Neural cell (in vitro differentiated cells): Measurements from ENCODE around the gene PLK2. TPM values are rescaled to one million over a fixed set of nuclear protein-coding genes. Genes with fewer than 3 reads are reported as not detected.

Experiments used
- H2AFZ ChIP-seq: fragments of 200-600, 300-800 bp; sonication (generic), shearing (Covaris generic); 2 replicates; pipeline ENCODE4 v1.6.0; 2014; ENCODE audit warnings: low read depth, mild to moderate bottlenecking, antibody characterized with exemption, low read length, moderate library complexity
- H3F3A ChIP-seq: fragments of 200-600 bp; shearing (Covaris generic); 2 replicates; pipeline ENCODE4 v1.6.1; 2016; ENCODE audit warnings: mild to moderate bottlenecking, moderate library complexity, mixed read lengths, antibody characterized with exemption, low read length; ENCODE audit not compliant: insufficient read depth, poor library complexity, severe bottlenecking
- H3K27ac ChIP-seq: fragments of 200-600, 300-800 bp; sonication (generic), shearing (Covaris generic); 2 replicates; pipeline ENCODE4 v1.5.1; 2014; ENCODE audit warnings: mild to moderate bottlenecking, low read length, moderate library complexity
- H3K27me3 ChIP-seq: fragments of 300-800, 200-600 bp; sonication (generic), shearing (Covaris generic); 2 replicates; pipeline ENCODE4 v1.6.0; 2014; ENCODE audit warnings: mild to moderate bottlenecking, low read depth, low read length, moderate library complexity; ENCODE audit not compliant: insufficient read depth
- H3K36me3 ChIP-seq: fragments of 300-800, 200-600 bp; sonication (generic), shearing (Covaris generic); 2 replicates; pipeline ENCODE4 v1.5.1; 2014; ENCODE audit warnings: mild to moderate bottlenecking, antibody characterized with exemption, low read length, moderate library complexity; ENCODE audit not compliant: insufficient read depth
- H3K4me2 ChIP-seq: fragments of 300-800, 200-600 bp; sonication (generic), shearing (Covaris generic); 2 replicates; pipeline ENCODE4 v1.6.0; 2014; ENCODE audit warnings: mild to moderate bottlenecking, low read length
- H3K4me3 ChIP-seq: fragments of 300-800, 200-600 bp; sonication (generic), shearing (Covaris generic); 2 replicates; pipeline ENCODE4 v1.5.1; 2014; ENCODE audit warnings: mild to moderate bottlenecking, low read length, moderate library complexity
- H3K79me2 ChIP-seq: fragments of 200-600 bp; shearing (Covaris generic); replicated peaks from 2 replicates; pipeline ENCODE4 v1.6.0; 2014; ENCODE audit warnings: mild to moderate bottlenecking, low read length, moderate library complexity; ENCODE audit not compliant: insufficient read depth
- H3K9ac ChIP-seq: fragments of 300-800, 200-600 bp; sonication (generic), shearing (Covaris generic); 2 replicates; pipeline ENCODE4 v1.6.1; 2016; ENCODE audit warnings: mild to moderate bottlenecking, low read length, mixed read lengths
- H3K9me2 ChIP-seq: fragments of 200-600 bp; shearing (Covaris generic); 2 replicates; pipeline ENCODE4 v1.6.1; 2016; ENCODE audit warnings: mild to moderate bottlenecking, low read length, mixed read lengths; ENCODE audit not compliant: insufficient read depth
- H3K9me3 ChIP-seq: fragments of 200-600, 300-800 bp; sonication (generic), shearing (Covaris generic); 2 replicates; pipeline ENCODE4 v1.6.1; 2016; ENCODE audit warnings: mild to moderate bottlenecking, mixed run types, low read length, moderate library complexity, mixed read lengths
- H4K20me1 ChIP-seq: fragments of 200-600 bp; shearing (Covaris generic); 2 replicates; pipeline ENCODE4 v1.6.1; 2016; ENCODE audit warnings: mild to moderate bottlenecking, mixed run types; ENCODE audit not compliant: insufficient read depth
- CTCF ChIP-seq: fragments of 450-650 bp; IDR thresholded peaks from 2 replicates; pipeline ENCODE4 v1.5.1; 2014; ENCODE audit warnings: antibody characterized with exemption, mild to moderate bottlenecking, moderate library complexity; ENCODE audit not compliant: poor library complexity, severe bottlenecking
- EP300 ChIP-seq: fragments of 450-650 bp; conservative IDR thresholded peaks from 2 replicates; pipeline ENCODE4 v1.6.1; 2014; ENCODE audit warnings: antibody characterized with exemption, mild to moderate bottlenecking, moderate library complexity; ENCODE audit not compliant: poor library complexity, severe bottlenecking
- EZH2 ChIP-seq: fragments of 200-600, 300-800 bp; shearing (Covaris generic), sonication (generic); IDR thresholded peaks from 2 replicates; pipeline ENCODE4 v1.6.1; 2014; ENCODE audit warnings: antibody characterized with exemption, low read length, borderline replicate concordance, mild to moderate bottlenecking; ENCODE audit not compliant: insufficient read depth, poor library complexity, severe bottlenecking
- MXI1 ChIP-seq: fragments of 450-650 bp; conservative IDR thresholded peaks from 2 replicates; pipeline ENCODE4 v1.6.1; 2014; ENCODE audit warnings: antibody characterized with exemption, mild to moderate bottlenecking; ENCODE audit not compliant: poor library complexity, severe bottlenecking
- POLR2AphosphoS5 ChIP-seq: IDR thresholded peaks from 2 replicates; pipeline ENCODE4 v1.6.1; 2012
- RAD21 ChIP-seq: fragments of 450-650 bp; conservative IDR thresholded peaks from 2 replicates; pipeline ENCODE4 v1.6.1; 2014; ENCODE audit warnings: antibody characterized with exemption, mild to moderate bottlenecking, moderate library complexity
- REST ChIP-seq: IDR thresholded peaks from 2 replicates; pipeline ENCODE4 v1.6.1; 2012; ENCODE audit warnings: borderline replicate concordance
- SMC3 ChIP-seq: fragments of 450-650 bp; conservative IDR thresholded peaks from 2 replicates; pipeline ENCODE4 v1.6.1; 2014; ENCODE audit warnings: antibody characterized with exemption, mild to moderate bottlenecking, moderate library complexity; ENCODE audit not compliant: poor library complexity
- TAF1 ChIP-seq: IDR thresholded peaks from 2 replicates; pipeline ENCODE4 v1.6.1; 2012; ENCODE audit warnings: low read depth
- polyA plus RNA-seq: library from polyadenylated mRNA; depleted of rRNA; stranded (reverse); fragments of >200 nt; gene quantifications from 2 replicates; pipeline ENCODE4 v1.2.3, GENCODE V29; 2014

Gene PLK2
- polyA plus RNA-seq, 1 donor from 2014 or later = 309 TPM

GRCh38 chr5:58490402-58491050 is 30.6 kb upstream of the PLK2 start:
- Histone ChIP-seq H3K9me3 (no peaks in the 10 kb centered on the region), H2AFZ (no peak overlapping the region), H3K27me3 (no peaks in the 10 kb centered on the region), H3F3A (no peaks in the 10 kb centered on the region), H3K27ac (no peak overlapping the region), H3K9me2 (no peaks in the 10 kb centered on the region), H3K4me3 (no peak overlapping the region), H3K36me3 (no peaks in the 10 kb centered on the region), H3K4me2 (no peak overlapping the region), H3K79me2 (no peaks in the 10 kb centered on the region), H3K9ac (no peak overlapping the region), H4K20me1 (no peaks in the 10 kb centered on the region)
- TF ChIP-seq EZH2 (no peak), REST (no peak), CTCF (no peak), MXI1 (no peak), TAF1 (no peak), SMC3 (no peak), RAD21 (no peak), POLR2AphosphoS5 (no peak), EP300 (no peak)

GRCh38 chr5:58486290-58486689 is 26.4 kb upstream of the PLK2 start:
- Histone ChIP-seq H3K4me3 (no peak overlapping the region), H3F3A (no peaks in the 10 kb centered on the region), H4K20me1 (no peaks in the 10 kb centered on the region), H3K27ac (no peak overlapping the region), H3K9ac (no peak overlapping the region), H2AFZ (no peak overlapping the region), H3K27me3 (no peaks in the 10 kb centered on the region), H3K79me2 (no peaks in the 10 kb centered on the region), H3K36me3 (no peaks in the 10 kb centered on the region), H3K9me2 (no peaks in the 10 kb centered on the region), H3K4me2 (no peak overlapping the region), H3K9me3 (no peaks in the 10 kb centered on the region)
- TF ChIP-seq SMC3 (no peak), CTCF (no peak), MXI1 (no peak), RAD21 (no peak), EP300 (no peak), POLR2AphosphoS5 (no peak), TAF1 (no peak)
